Stomach smooth muscle (tissue), 2 donors: Measurements from ENCODE around the gene GBA3.

ENCODE experiments used
- H3K27ac ChIP-seq: one replicate; pipeline ENCODE4 v1.7.0; 2013; ENCODE audit warnings: mild to moderate bottlenecking, low read length, inconsistent platforms
- H3K27me3 ChIP-seq, 2 donors: one replicate each; pipeline ENCODE4 v1.7.0; 2013; ENCODE audit warnings: low read length in 2 of 2; ENCODE audit not compliant: insufficient read depth in 2 of 2, control insufficient read depth in 1 of 2
- H3K36me3 ChIP-seq, 2 donors: one replicate each; pipeline ENCODE4 v1.7.0; 2013; ENCODE audit warnings: low read length in 2 of 2; ENCODE audit not compliant: control insufficient read depth in 2 of 2, insufficient read depth in 2 of 2
- H3K4me1 ChIP-seq: one replicate; pipeline ENCODE4 v1.7.0; 2013; ENCODE audit warnings: low read length; ENCODE audit not compliant: control insufficient read depth, insufficient read depth
- H3K4me3 ChIP-seq, 2 donors: one replicate each; pipeline ENCODE4 v1.7.0; 2013; ENCODE audit warnings: low read length in 2 of 2
- H3K9ac ChIP-seq, 2 donors: one replicate each; pipeline ENCODE4 v1.7.0; 2013; ENCODE audit warnings: low read length in 2 of 2, mild to moderate bottlenecking in 1 of 2
- H3K9me3 ChIP-seq, 2 donors: one replicate each; pipeline ENCODE4 v1.7.0; 2013; ENCODE audit warnings: low read length in 2 of 2; ENCODE audit not compliant: control insufficient read depth in 2 of 2
- donor health status: healthy.
- donor health status: Pancreatic carcinoma.

GBA3 gene

GRCh38 chr4:22733816-22734215, 41.1 kb downstream of the GBA3 start:
- Histone ChIP-seq H3K36me3 (no peaks in the 10 kb centered on the region), H3K27me3 (no peaks in the 10 kb centered on the region), H3K4me3 (no peak overlapping the region), H3K9me3 (no peaks in the 10 kb centered on the region), H3K9ac (no peak overlapping the region), H3K4me1 (no peaks in the 10 kb centered on the region), H3K27ac (no peak overlapping the region)

GRCh38 chr4:22736912-22737311, 44.2 kb downstream of the GBA3 start:
- no peak overlapping the region for H3K27ac ChIP-seq
- no peak overlapping the region for H3K4me3 ChIP-seq
- no peak overlapping the region for H3K9ac ChIP-seq
- no peaks in the 10 kb centered on the region for H3K4me1 ChIP-seq
- H3K9me3 ChIP-seq: no peaks in the 10 kb centered on the region
- no peaks in the 10 kb centered on the region for H3K27me3 ChIP-seq
- H3K36me3 ChIP-seq: no peaks in the 10 kb centered on the region

GRCh38 chr4:22739968-22740367, 47.2 kb downstream of the GBA3 start:
- Histone ChIP-seq H3K9ac (no peak overlapping the region), H3K27me3 (no peaks in the 10 kb centered on the region), H3K9me3 (no peaks in the 10 kb centered on the region), H3K4me1 (no peaks in the 10 kb centered on the region), H3K4me3 (no peak overlapping the region), H3K36me3 (no peaks in the 10 kb centered on the region), H3K27ac (no peak overlapping the region)

- H3K36me3 ChIP-seq: no peaks in the 10 kb centered on the region
- H3K4me1 ChIP-seq: no peaks in the 10 kb centered on the region
- no peak overlapping the region for H3K9ac ChIP-seq
- H3K9me3 ChIP-seq: no peaks in the 10 kb centered on the region
- no peak overlapping the region for H3K27ac ChIP-seq
- no peak overlapping the region for H3K4me3 ChIP-seq
- H3K27me3 ChIP-seq: no peaks in the 10 kb centered on the region
These were observed 49.0 kb downstream of the GBA3 start for GRCh38 chr4:22741744-22742143.

GRCh38 chr4:22743290-22743689, 50.6 kb downstream of the GBA3 start:
- H3K36me3 ChIP-seq: no peaks in the 10 kb centered on the region
- H3K9ac ChIP-seq: no peak overlapping the region
- no peaks in the 10 kb centered on the region for H3K27me3 ChIP-seq
- no peaks in the 10 kb centered on the region for H3K9me3 ChIP-seq
- no peak overlapping the region for H3K27ac ChIP-seq
- H3K4me3 ChIP-seq: no peak overlapping the region
- H3K4me1 ChIP-seq: no peaks in the 10 kb centered on the region

GRCh38 chr4:22744478-22745062, 51.8 kb downstream of the GBA3 start:
- Histone ChIP-seq H3K9me3 (no peaks in the 10 kb centered on the region), H3K36me3 (no peaks in the 10 kb centered on the region), H3K9ac (no peak overlapping the region), H3K4me3 (no peak overlapping the region), H3K4me1 (no peaks in the 10 kb centered on the region), H3K27ac (no peak overlapping the region), H3K27me3 (no peaks in the 10 kb centered on the region)

- no peaks in the 10 kb centered on the region for H3K36me3 ChIP-seq
- H3K27ac ChIP-seq: no peak overlapping the region
- no peaks in the 10 kb centered on the region for H3K27me3 ChIP-seq
- H3K4me1 ChIP-seq: no peaks in the 10 kb centered on the region
- no peak overlapping the region for H3K9ac ChIP-seq
- H3K9me3 ChIP-seq: no peaks in the 10 kb centered on the region
- H3K4me3 ChIP-seq: no peak overlapping the region
These were observed 52.5 kb downstream of the GBA3 start for GRCh38 chr4:22745234-22745633.

- Histone ChIP-seq H3K27me3 (no peaks in the 10 kb centered on the region), H3K27ac (no peak overlapping the region), H3K4me1 (no peaks in the 10 kb centered on the region), H3K36me3 (no peaks in the 10 kb centered on the region), H3K9me3 (peaks cover 0 to 2% of the 10 kb centered on the region in 2 donors), H3K4me3 (no peak overlapping the region), H3K9ac (no peak overlapping the region)
These were observed 61.4 kb downstream of the GBA3 start for GRCh38 chr4:22754116-22754515.

GRCh38 chr4:22762548-22762947, 69.8 kb downstream of the GBA3 start:
- Histone ChIP-seq H3K36me3 (no peaks in the 10 kb centered on the region), H3K27ac (no peak overlapping the region), H3K27me3 (no peaks in the 10 kb centered on the region), H3K4me1 (no peaks in the 10 kb centered on the region), H3K4me3 (no peak overlapping the region), H3K9ac (no peak overlapping the region), H3K9me3 (no peaks in the 10 kb centered on the region)

- Histone ChIP-seq H3K4me1 (no peaks in the 10 kb centered on the region), H3K4me3 (no peak overlapping the region), H3K36me3 (no peaks in the 10 kb centered on the region), H3K9ac (no peak overlapping the region), H3K27ac (no peak overlapping the region), H3K27me3 (no peaks in the 10 kb centered on the region), H3K9me3 (no peaks in the 10 kb centered on the region)
These were observed 71.4 kb downstream of the GBA3 start for GRCh38 chr4:22764183-22764582.

GRCh38 chr4:22766068-22766467, 73.3 kb downstream of the GBA3 start:
- Histone ChIP-seq H3K9ac (no peak overlapping the region), H3K36me3 (no peaks in the 10 kb centered on the region), H3K9me3 (no peaks in the 10 kb centered on the region), H3K4me3 (no peak overlapping the region), H3K27me3 (no peaks in the 10 kb centered on the region), H3K27ac (no peak overlapping the region), H3K4me1 (no peaks in the 10 kb centered on the region)
